ENCODE measurements around the gene VPS37D. TPM values are rescaled to one million over a fixed set of nuclear protein-coding genes. Genes with fewer than 3 reads are reported as not detected.
"Not testable (repeated sequence)": the region's sequence is repeated elsewhere in the genome, so short reads cannot be mapped to it uniquely, and the experiment has no call there.

The VPS37D gene
- total and polyA plus RNA-seq, 2 experiments from 2014 or later = 5.6 to 9.5 TPM

GRCh38 chr7:73671857-73672445, 4.3 kb downstream of the VPS37D start:
- Histone ChIP-seq H3K9me3 (ENCODE audit: low read depth) (no peaks in the 10 kb centered on the region), H3K4me1 (ENCODE audit: insufficient read depth) (peaks cover 8% of the 10 kb centered on the region), H3K4me3 (no peak overlapping the region), H3K9me2 (replicated peaks; ENCODE audit: insufficient read depth) (no peaks in the 10 kb centered on the region), H3K4me2 (no peak overlapping the region), H2AFZ (no peak overlapping the region), H3K79me2 (peaks cover 8% of the 10 kb centered on the region), H3K27me3 (no peaks in the 10 kb centered on the region), H4K20me1 (ENCODE audit: insufficient read depth, poor library complexity, severe bottlenecking) (no peaks in the 10 kb centered on the region), H3K27ac (no peak overlapping the region), H3K36me3 (replicated peaks; ENCODE audit: insufficient read depth, low read depth) (no peaks in the 10 kb centered on the region)
- WGBS (ENCODE audit: low lambda C conversion rate, missing lambda C conversion rate) = 97% methylated on average over 15 of the region's 15 CpGs
- no peak for TF ChIP-seq EZH2phosphoT487 (IDR thresholded peaks at IDR 0.05; ENCODE audit: low read depth, severe bottlenecking, unreplicated experiment)
- no peak for TF ChIP-seq EZH2 (IDR thresholded peaks at IDR 0.05; ENCODE audit: borderline replicate concordance)
- TF ChIP-seq CTCF (IDR thresholded peaks at IDR 0.05; ENCODE audit: poor library complexity) = no peak
- no peak for DNase-seq (ENCODE audit: low spot score)

- Histone ChIP-seq H3K4me3 (no peak overlapping the region), H3K27ac (no peak overlapping the region), H3K9me3 (ENCODE audit: low read depth) (no peaks in the 10 kb centered on the region), H3K4me1 (ENCODE audit: insufficient read depth) (no peaks in the 10 kb centered on the region), H2AFZ (no peak overlapping the region), H3K79me2 (peaks cover 3% of the 10 kb centered on the region), H4K20me1 (ENCODE audit: insufficient read depth, poor library complexity, severe bottlenecking) (no peaks in the 10 kb centered on the region), H3K4me2 (no peak overlapping the region), H3K27me3 (no peaks in the 10 kb centered on the region), H3K36me3 (replicated peaks; ENCODE audit: insufficient read depth, low read depth) (no peaks in the 10 kb centered on the region), H3K9me2 (replicated peaks; ENCODE audit: insufficient read depth) (no peaks in the 10 kb centered on the region)
- TF ChIP-seq EZH2phosphoT487 (IDR thresholded peaks at IDR 0.05; ENCODE audit: low read depth, severe bottlenecking, unreplicated experiment) (no peak), EZH2 (IDR thresholded peaks at IDR 0.05; ENCODE audit: borderline replicate concordance) (no peak), CTCF (IDR thresholded peaks at IDR 0.05; ENCODE audit: poor library complexity) (no peak)
- no peak for DNase-seq (ENCODE audit: low spot score)
- WGBS (ENCODE audit: low lambda C conversion rate, missing lambda C conversion rate) = 92% methylated on average over 1 of the region's 1 CpG
Observed at GRCh38 chr7:73674468-73675124, 7.0 kb downstream of the VPS37D start.

- H3K79me2 ChIP-seq = peaks cover 18% of the 10 kb centered on the region
- not testable (repeated sequence) for H3K27me3 ChIP-seq; H3K36me3 ChIP-seq (replicated peaks; ENCODE audit: insufficient read depth, low read depth); H3K9me2 ChIP-seq (replicated peaks; ENCODE audit: insufficient read depth); H2AFZ ChIP-seq; DNase-seq (ENCODE audit: low spot score); H3K9me3 ChIP-seq (ENCODE audit: low read depth); H4K20me1 ChIP-seq (ENCODE audit: insufficient read depth, poor library complexity, severe bottlenecking); H3K4me3 ChIP-seq; H3K27ac ChIP-seq; H3K4me2 ChIP-seq; H3K4me1 ChIP-seq (ENCODE audit: insufficient read depth)
- 71% methylated on average over 9 of the region's 9 CpGs for WGBS (ENCODE audit: low lambda C conversion rate, missing lambda C conversion rate)
Observed at GRCh38 chr7:73676062-73676461, 8.4 kb downstream of the VPS37D start.

- DNase-seq (ENCODE audit: low spot score) = no peak
Observed at GRCh38 chr7:73678862-73679261, 11.2 kb downstream of the VPS37D start.

More at GRCh38 chr7:73678862-73679261, 11.2 kb downstream of the VPS37D start:
- Histone ChIP-seq H3K27ac (no peak overlapping the region), H3K79me2 (peaks cover 42% of the 10 kb centered on the region), H3K4me2 (no peak overlapping the region), H4K20me1 (ENCODE audit: insufficient read depth, poor library complexity, severe bottlenecking) (peaks cover 5% of the 10 kb centered on the region), H3K4me3 (no peak overlapping the region), H3K27me3 (no peaks in the 10 kb centered on the region), H3K36me3 (replicated peaks; ENCODE audit: insufficient read depth, low read depth) (no peaks in the 10 kb centered on the region), H2AFZ (no peak overlapping the region), H3K9me2 (replicated peaks; ENCODE audit: insufficient read depth) (no peaks in the 10 kb centered on the region), H3K9me3 (ENCODE audit: low read depth) (no peaks in the 10 kb centered on the region), H3K4me1 (ENCODE audit: insufficient read depth) (peaks cover 17% of the 10 kb centered on the region)
- no peak for TF ChIP-seq CTCF (IDR thresholded peaks at IDR 0.05; ENCODE audit: poor library complexity)
- TF ChIP-seq EZH2 (IDR thresholded peaks at IDR 0.05; ENCODE audit: borderline replicate concordance) = no peak
- TF ChIP-seq EZH2phosphoT487 (IDR thresholded peaks at IDR 0.05; ENCODE audit: low read depth, severe bottlenecking, unreplicated experiment) = no peak
- WGBS (ENCODE audit: low lambda C conversion rate, missing lambda C conversion rate) = 84% methylated on average over 6 of the region's 6 CpGs
